HL-60 (cell line): ENCODE measurements around the gene FTCD.

ENCODE experiments used
- DNase-seq, 2 experiments: peaks; one replicate each; pipeline ENCODE4 v3.0.0-alpha.2; 2010 to 2020; ENCODE audit warnings: low read depth in 1 of 2, low spot score in 1 of 2
- H3K27ac ChIP-seq: fragments of 250-450 bp; sonication (Bioruptor Pico); replicated peaks from 2 replicates; pipeline ENCODE4 v1.5.1; 2020; ENCODE audit warnings: mild to moderate bottlenecking, moderate library complexity
- H3K27me3 ChIP-seq: fragments of 250-450 bp; sonication (Bioruptor Pico); 2 replicates; pipeline ENCODE4 v1.5.1; 2021; ENCODE audit warnings: mild to moderate bottlenecking, moderate library complexity; ENCODE audit not compliant: insufficient read depth, poor library complexity, severe bottlenecking
- H3K4me3 ChIP-seq: replicated peaks from 2 replicates; pipeline ENCODE4 v1.5.1; 2011; ENCODE audit warnings: mild to moderate bottlenecking, control low read depth, low read length; ENCODE audit not compliant: insufficient read depth
- CTCF ChIP-seq: IDR thresholded peaks from one replicate; pipeline ENCODE4 v1.5.1; 2011; ENCODE audit warnings: low read length, control low read depth, inconsistent platforms; ENCODE audit not compliant: insufficient read depth
- GABPA ChIP-seq: IDR thresholded peaks from 2 replicates; pipeline ENCODE4 v1.6.1; 2012; ENCODE audit warnings: low read depth
- POLR2AphosphoS5 ChIP-seq: IDR thresholded peaks from 2 replicates; pipeline ENCODE4 v1.6.1; 2012; ENCODE audit warnings: low read depth
- REST ChIP-seq: IDR thresholded peaks from 2 replicates; pipeline ENCODE4 v1.6.1; 2012; ENCODE audit warnings: low read depth; ENCODE audit not compliant: insufficient replicate concordance
- SPI1 ChIP-seq: IDR thresholded peaks from 2 replicates; pipeline ENCODE4 v1.6.1; 2012; ENCODE audit warnings: low read depth, mild to moderate bottlenecking, borderline replicate concordance

FTCD gene

GRCh38 chr21:46153247-46154154 is 1.9 kb downstream of the FTCD start:
- Histone ChIP-seq H3K27ac (no peak overlapping the region), H3K4me3 (no peak overlapping the region), H3K27me3 (no peaks in the 10 kb centered on the region)
- DNase-seq: peak in 1 of 2 experiments; percentile 43
- TF ChIP-seq GABPA: no peak
- TF ChIP-seq CTCF: peak; percentile 68

GRCh38 chr21:46152927-46153246 is 2.5 kb downstream of the FTCD start:
- DNase-seq: no peak
- Histone ChIP-seq H3K27me3 (no peaks in the 10 kb centered on the region), H3K27ac (no peak overlapping the region), H3K4me3 (no peak overlapping the region)
- TF ChIP-seq SPI1 (no peak), REST (no peak), GABPA (no peak), CTCF (no peak), POLR2AphosphoS5 (no peak)

- TF ChIP-seq POLR2AphosphoS5 (no peak), REST (no peak), SPI1 (no peak), GABPA (no peak)
Observed at GRCh38 chr21:46151989-46152926, 3.1 kb downstream of the FTCD start.

GRCh38 chr21:46151261-46151988 is 4.0 kb downstream of the FTCD start:
- no peak for TF ChIP-seq GABPA
- TF ChIP-seq POLR2AphosphoS5: no peak
- TF ChIP-seq SPI1: no peak
- TF ChIP-seq CTCF: no peak
- H3K27ac ChIP-seq: no peak overlapping the region
- DNase-seq: no peak
- no peaks in the 10 kb centered on the region for H3K27me3 ChIP-seq
- no peak overlapping the region for H3K4me3 ChIP-seq

More at GRCh38 chr21:46151989-46152926, 3.1 kb downstream of the FTCD start:
- no peaks in the 10 kb centered on the region for H3K27me3 ChIP-seq
- H3K4me3 ChIP-seq: no peak overlapping the region
- no peak for DNase-seq
- no peak overlapping the region for H3K27ac ChIP-seq
